ENCODE data around the gene ADCK2. TPM values are rescaled to one million over a fixed set of nuclear protein-coding genes. Genes with fewer than 3 reads are reported as not detected.
"Not testable (repeated sequence)": the region's sequence is repeated elsewhere in the genome, so short reads cannot be mapped to it uniquely, and the experiment has no call there.

ADCK2 gene
- total RNA-seq, result 22.2 TPM in 2 replicates

DNA sequence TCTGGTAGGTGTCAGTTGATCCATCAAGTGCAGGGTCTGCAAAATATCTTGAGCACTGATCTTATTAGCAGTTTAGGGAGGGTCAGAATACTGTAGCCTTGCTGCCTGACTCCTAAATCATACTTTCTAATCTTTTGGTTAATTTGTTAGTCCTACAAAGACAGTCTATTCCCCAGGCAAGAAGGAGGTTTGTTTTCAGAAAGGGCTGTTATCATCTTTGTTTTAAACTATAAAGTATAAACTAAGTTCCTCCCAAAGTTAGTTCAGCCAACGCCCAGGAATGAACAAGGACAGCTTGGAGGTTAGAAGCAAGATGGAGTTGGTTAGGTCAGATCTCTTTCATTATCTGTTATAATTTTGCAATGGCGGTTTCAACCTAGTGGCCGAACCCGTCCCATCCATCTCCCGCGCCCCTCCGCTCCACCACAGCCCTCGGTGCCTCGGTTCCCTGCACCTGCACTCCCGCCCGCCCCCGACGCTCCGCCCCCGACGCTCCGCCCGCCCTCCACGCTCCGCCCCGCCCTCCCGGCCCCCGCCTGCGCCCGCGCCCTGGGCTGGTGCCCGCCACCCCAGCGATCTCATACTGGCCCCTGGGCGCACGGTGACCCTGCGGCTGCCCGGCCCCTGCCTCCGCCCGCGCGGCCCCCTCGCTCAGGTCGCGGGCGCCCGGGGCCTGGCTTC lies at the start of gene ADCK2:
ADCK2 (plus strand) TSS at position 564 of the 681 bp plus-strand sequence. CDS start 386 bp downstream, outside the sequence.
- intact Hi-C loops (cut with micrococcal nuclease), result loop anchor here (1.0 to 10.0 kb wide), 4 partner anchors 24 to 882 kb away; partner anchors contain the start of genes AGK, MKRN1, MRPS33 and NDUFB2

- intact Hi-C loops (cut with micrococcal nuclease), result no loop called here
Measured at GRCh38 chr7:140623980-140624379, 48.8 kb upstream of the ADCK2 start.

DNA sequence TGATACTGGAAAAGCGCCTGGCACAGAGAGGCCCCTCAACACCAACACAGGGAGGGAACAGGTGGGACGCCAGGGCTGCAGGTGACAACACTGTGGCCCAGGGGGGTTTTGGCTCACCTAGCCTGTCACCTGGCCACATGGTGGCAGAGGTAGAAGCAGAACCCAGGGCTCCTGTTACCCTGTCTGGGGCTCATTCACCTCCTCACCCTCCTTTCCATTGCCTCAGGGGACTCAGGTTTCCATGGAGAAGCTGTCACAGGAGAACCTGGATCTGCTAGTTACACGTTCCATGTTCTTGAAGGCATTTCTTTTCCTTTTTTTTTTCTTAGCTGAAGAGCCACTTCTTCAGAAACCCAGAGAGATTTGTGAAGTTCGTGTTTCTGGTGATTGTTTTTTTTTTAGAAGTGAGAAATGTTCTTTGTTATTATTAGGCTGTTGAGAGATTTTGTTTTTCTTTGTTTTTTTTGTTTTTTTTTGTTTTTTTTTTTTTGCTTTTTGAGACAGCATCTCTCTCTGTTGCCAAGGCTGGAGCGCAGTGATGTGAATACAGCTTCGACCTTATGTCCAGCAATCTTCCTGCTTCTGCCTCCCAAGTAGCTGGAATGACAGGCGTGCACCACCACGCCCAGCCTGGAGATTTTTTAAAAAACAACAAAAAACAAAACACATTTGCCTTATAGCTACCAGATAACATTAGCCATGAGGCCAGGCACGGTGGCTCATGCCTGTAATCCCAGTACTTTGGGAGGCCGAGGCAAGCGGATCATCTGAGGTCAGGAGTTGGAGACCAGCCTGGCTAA lies 48.2 kb upstream of the ADCK2 start:
- intact Hi-C loops (cut with micrococcal nuclease), result no loop called here

GRCh38 chr7:140625192-140625558 lies 47.6 kb upstream of the ADCK2 start:
- intact Hi-C loops (cut with micrococcal nuclease), result not testable (repeated sequence)

- intact Hi-C loops (cut with micrococcal nuclease), result no loop called here
Measured at GRCh38 chr7:140625908-140626868, 46.6 kb upstream of the ADCK2 start.

DNA sequence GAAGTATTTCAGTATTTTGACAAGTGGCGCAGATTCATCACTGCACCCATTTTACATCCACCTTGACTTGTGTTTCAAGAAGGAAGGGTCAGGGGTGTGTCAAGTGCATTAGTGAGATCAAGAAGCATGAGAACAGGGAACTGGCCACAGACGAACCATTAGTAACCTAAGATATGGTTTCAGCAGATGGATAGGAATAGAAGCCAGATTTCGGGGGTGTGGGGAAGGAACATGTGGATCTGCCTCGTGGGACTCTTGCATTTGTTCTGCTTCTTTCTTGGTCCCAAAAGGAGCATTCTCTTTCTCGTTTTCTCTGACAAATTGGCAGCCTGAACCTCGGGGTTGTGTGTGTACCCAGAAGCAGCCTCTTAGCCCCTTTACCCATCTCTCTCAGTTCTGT lies 41.7 kb upstream of the ADCK2 start:
- intact Hi-C loops (cut with micrococcal nuclease), result no loop called here

DNA sequence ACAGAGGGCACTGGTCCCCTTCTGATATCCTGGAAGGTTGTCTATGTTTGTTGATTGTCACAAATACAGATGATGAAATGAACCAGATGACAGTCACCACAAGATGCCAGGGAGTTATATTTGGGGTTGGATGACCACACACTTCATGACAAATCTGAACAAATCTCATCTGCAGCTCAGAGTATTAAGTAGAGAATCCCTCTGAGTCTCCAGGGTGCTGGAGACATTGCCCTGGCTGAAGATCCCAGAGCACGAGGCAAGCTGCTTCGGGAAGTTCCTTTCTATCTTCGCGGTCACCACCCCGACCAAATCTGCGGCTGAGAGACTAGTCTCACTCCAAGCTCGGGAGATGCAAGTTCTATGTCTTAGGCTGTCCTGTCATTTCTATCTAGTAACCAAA lies 41.1 kb upstream of the ADCK2 start:
- intact Hi-C loops (cut with micrococcal nuclease), result no loop called here

DNA sequence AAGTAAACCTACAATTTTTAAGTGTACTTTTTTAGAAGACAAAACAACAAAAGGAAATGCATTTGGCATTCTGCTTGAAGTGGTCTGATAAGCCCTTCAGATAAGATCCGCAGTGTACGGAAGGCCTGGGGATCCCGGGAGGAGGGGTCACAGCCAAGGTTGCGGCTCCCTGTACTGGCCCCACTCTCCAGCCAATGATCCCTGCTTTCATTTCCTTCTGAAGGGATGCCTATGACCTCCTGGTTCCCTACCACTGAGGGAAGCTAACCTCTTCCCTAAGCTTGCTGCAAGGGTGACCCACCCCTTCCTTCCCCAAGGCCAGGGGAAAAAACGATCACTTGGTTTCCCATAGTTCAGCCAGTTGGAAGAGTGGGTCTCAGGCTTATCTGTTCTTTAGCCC lies 37.4 kb upstream of the ADCK2 start:
- intact Hi-C loops (cut with micrococcal nuclease), result no loop called here

DNA sequence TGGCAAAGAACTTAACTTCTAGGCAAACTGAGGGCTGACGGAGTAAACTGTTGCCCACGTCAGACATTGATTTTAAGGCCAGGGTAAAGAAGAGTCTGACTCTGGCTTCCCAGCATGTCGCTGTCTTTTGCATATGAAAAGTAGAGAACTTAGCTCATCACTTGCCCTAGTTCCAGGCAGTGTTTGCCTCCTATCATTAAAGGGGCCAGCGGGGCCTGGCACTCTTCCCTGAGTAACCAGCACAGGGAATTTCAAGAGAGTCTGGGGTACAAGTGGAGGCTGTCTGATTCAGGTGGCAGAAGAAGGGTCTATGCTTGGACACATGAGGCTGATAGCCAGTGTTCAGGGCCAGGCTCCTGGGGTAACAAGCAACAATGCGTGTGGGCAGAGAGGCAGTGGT lies 36.9 kb upstream of the ADCK2 start:
- intact Hi-C loops (cut with micrococcal nuclease), result no loop called here

- intact Hi-C loops (cut with micrococcal nuclease), result no loop called here
Measured at GRCh38 chr7:140637400-140637799, 35.3 kb upstream of the ADCK2 start.

DNA sequence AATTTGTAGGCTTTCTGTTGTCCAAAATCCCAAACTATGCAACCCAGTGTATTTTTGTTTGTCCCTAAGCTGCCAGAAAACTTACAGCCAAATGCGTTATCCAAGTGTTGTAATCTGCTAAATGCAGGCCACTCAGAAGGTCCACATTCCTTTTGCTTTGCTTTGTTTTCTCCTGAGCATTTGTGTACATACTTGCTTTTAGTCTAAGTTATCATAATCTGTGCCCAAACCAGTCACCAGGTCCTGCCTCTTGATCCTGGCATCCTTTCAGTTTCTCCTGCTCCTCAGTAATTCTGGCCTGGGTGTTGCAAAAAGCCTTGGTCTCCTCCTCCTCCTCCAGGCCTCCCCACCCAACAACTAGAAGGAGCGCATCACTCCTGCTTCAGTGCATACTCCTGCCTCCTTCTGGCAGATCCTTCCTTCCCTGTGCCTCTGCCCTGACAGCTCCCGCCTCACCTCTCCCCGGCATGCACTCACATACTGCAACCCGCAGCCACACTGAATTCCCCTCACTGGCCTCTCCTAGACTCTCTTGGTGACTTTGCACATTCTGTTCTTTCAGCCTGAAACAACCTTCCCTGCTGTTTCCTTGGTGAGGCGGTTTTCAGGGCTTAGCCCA lies 34.5 kb upstream of the ADCK2 start:
- intact Hi-C loops (cut with micrococcal nuclease), result no loop called here

GRCh38 chr7:140639366-140640053 lies 33.2 kb upstream of the ADCK2 start:
- intact Hi-C loops (cut with micrococcal nuclease), result no loop called here

DNA sequence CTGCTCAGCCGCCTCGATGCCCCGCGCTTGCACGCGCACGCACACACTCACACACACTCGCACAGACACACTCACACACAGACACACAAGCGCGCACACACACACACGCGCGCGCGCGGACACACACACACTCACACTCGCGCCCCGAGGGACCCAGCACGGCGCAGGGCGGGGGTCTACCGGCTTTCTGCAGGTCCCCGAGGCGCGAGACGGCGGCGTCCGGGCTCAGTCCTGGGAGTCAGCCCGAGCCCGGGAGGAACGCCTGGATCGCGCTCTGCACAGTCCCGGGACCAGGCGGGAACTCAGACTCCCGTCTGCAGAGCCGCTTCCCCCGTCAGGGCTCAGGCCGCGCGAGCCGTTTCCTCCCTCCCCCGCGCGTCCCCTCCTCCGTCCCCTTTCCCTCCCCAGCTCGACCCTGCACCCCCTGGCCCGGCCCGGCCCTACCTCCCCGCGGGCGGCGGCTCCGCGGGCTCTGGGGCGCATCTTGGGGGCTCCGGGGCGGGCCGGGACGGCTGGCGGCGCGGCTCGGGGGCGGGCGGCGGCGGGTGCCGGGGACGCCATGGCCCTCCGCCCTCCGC lies 32.6 kb upstream of the ADCK2 start:
- intact Hi-C loops (cut with micrococcal nuclease), result no loop called here

DNA sequence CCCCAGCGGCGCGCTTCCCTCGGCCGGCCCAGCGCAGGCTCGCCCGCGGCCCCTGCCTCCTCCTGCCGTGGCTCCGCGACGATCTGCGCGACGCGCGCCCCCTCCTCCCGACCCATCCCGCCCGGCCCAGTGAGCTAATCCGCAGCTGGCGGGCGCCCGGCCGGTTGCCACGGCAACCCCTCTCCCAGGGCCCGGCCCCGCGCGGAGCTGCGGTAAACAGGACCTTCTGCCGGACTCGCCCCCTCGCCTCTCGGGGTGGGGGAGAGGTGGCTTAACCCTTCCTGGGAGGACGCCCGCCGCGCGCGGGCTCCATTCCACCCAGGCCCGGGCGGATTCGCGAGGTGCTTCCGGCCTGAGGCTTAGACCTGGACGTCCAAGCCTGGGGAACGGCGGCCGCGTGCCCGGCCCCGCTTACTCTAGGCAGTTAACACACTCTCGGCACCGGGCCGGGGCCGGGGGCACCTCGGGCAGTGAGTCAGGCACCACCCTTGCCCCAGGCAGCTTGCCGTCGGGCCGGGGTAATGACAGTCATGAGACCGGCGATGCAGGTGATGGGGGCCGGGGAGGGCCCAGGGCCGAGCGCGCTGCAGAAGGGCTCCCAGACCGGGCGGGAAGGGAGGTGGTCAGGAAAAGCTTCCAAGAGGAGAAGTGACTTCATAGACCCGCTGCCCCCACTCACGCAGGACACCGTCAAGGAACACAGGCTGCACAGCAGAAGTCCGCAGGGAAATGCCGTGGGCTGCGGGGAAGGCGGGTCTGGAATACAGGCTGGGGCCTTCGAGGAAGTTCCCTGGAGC lies 31.8 kb upstream of the ADCK2 start, which contains the start of gene DENND2A:
DENND2A (minus strand) TSS at position 87 of the 797 bp plus-strand sequence. CDS start 38,416 bp downstream, outside the sequence.
- intact Hi-C loops (cut with micrococcal nuclease), result no loop called here

DNA sequence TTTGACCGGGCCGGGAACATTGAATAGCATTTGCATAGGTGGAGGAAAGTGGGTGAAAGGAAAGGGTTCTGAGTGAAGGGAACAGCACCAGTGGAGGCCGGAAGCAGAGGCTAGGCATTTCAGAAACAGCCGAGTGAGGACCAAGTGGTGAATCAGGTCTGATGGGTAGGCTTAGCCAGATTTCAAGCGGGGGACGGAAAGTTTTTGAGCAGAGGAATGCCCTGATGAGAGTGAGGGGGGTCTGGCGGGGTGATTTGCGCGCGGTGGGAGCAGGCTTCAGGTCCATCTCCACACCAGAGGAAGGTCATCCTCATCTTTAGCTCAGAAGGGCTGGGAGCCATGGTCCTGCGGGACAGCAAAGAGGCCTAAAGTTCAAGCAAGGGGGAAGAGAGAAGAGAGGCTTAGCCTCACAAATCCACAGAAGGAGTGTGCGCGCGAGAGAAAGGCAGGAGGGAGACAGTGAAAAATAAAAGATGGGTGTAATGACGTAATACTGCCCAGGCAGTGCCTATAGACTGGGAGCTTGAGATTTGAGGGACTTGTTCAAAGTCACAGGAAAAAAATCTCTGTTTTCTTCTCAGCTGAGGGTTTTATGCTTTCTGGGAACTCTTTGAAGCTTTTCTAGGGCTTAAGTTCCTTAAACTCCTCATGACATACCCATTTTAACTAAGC lies 31.1 kb upstream of the ADCK2 start:
- intact Hi-C loops (cut with micrococcal nuclease), result no loop called here

- intact Hi-C loops (cut with micrococcal nuclease), result no loop called here
Measured at GRCh38 chr7:140643416-140643815, 29.3 kb upstream of the ADCK2 start.

GRCh38 chr7:140644761-140645160 lies 28.0 kb upstream of the ADCK2 start:
- intact Hi-C loops (cut with micrococcal nuclease), result not testable (repeated sequence)

- intact Hi-C loops (cut with micrococcal nuclease), result no loop called here
Measured at GRCh38 chr7:140645166-140645900, 27.4 kb upstream of the ADCK2 start.
